ENCODE results near the gene POLD4. TPM values are rescaled to one million over a fixed set of nuclear protein-coding genes. Genes with fewer than 3 reads are reported as not detected.

Gene POLD4
- total and polyA plus RNA-seq, 2 of the 13 experiments (the other 11 are each of a cell fraction or from before 2014, with no cell fraction given), result 10.5 to 27.4 TPM

- TF ChIP-seq PPARG (CRISPR knock-in tag; conservative IDR thresholded peaks at IDR 0.05) (no peak), DNMT3B (CRISPR knock-in tag; conservative IDR thresholded peaks at IDR 0.05) (no peak; the same call in 1 of the 2 replicates), THAP9 (CRISPR knock-in tag; IDR thresholded peaks at IDR 0.05; ENCODE audit: borderline replicate concordance) (no peak; the same call in 1 of the 2 replicates), KMT2A (CRISPR knock-in tag; IDR thresholded peaks at IDR 0.05) (no peak), ELF3 (CRISPR knock-in tag; IDR thresholded peaks at IDR 0.05) (no peak), PAWR (CRISPR knock-in tag; IDR thresholded peaks at IDR 0.05; ENCODE audit: borderline replicate concordance) (no peak), JUN (CRISPR knock-in tag; IDR thresholded peaks at IDR 0.05) (no peak), BATF2 (CRISPR knock-in tag; IDR thresholded peaks at IDR 0.05) (no peak), GZF1 (CRISPR knock-in tag; IDR thresholded peaks at IDR 0.05) (no peak), ZBTB21 (CRISPR knock-in tag; IDR thresholded peaks at IDR 0.05) (no peak), ZNF333 (CRISPR knock-in tag; IDR thresholded peaks at IDR 0.05; ENCODE audit: borderline replicate concordance) (no peak), NAIF1 (CRISPR knock-in tag; IDR thresholded peaks at IDR 0.05; ENCODE audit: borderline replicate concordance) (no peak), SAP130 (CRISPR knock-in tag; IDR thresholded peaks at IDR 0.05; ENCODE audit: low read depth) (peak; percentile 53; the same call in 1 of the 2 replicates), ZNF256 (CRISPR knock-in tag; conservative IDR thresholded peaks at IDR 0.05) (no peak), ZNF30 (CRISPR knock-in tag; IDR thresholded peaks at IDR 0.05) (no peak), ZFP36 (IDR thresholded peaks at IDR 0.05; ENCODE audit: borderline replicate concordance, low read depth, low read length, partially characterized antibody) (no peak), MYPOP (CRISPR knock-in tag; IDR thresholded peaks at IDR 0.05) (no peak), ZNF891 (CRISPR knock-in tag; IDR thresholded peaks at IDR 0.05) (peak; percentile 80; the same call in 1 of the 2 replicates), ZNF17 (CRISPR knock-in tag; IDR thresholded peaks at IDR 0.05) (no peak), REPIN1 (CRISPR knock-in tag; IDR thresholded peaks at IDR 0.05; ENCODE audit: borderline replicate concordance, low read depth) (no peak), ZNF644 (CRISPR knock-in tag; IDR thresholded peaks at IDR 0.05; ENCODE audit: low read depth) (no peak), ZMYM4 (CRISPR knock-in tag; IDR thresholded peaks at IDR 0.05) (no peak), ZC3H4 (CRISPR knock-in tag; IDR thresholded peaks at IDR 0.05; ENCODE audit: borderline replicate concordance) (no peak), ZNF367 (CRISPR knock-in tag; IDR thresholded peaks at IDR 0.05; ENCODE audit: borderline replicate concordance) (no peak), SYNCRIP (IDR thresholded peaks at IDR 0.05; ENCODE audit: insufficient read depth, low read depth, low read length) (no peak), KLF16 (CRISPR knock-in tag; IDR thresholded peaks at IDR 0.05) (no peak)
These were observed 20.6 kb upstream of the POLD4 start (continued) for GRCh38 chr11:67373648-67374570.
